ENCODE results near the gene ACADM.

- TF ChIP-seq POU6F1 (CRISPR knock-in tag; IDR thresholded peaks at IDR 0.05; ENCODE audit: borderline replicate concordance, low read depth) (no peak), BACH2 (CRISPR knock-in tag; IDR thresholded peaks at IDR 0.05; ENCODE audit: borderline replicate concordance) (no peak), OSR1 (CRISPR knock-in tag; IDR thresholded peaks at IDR 0.05) (no peak), CSRNP3 (CRISPR knock-in tag; IDR thresholded peaks at IDR 0.05) (no peak), ESRRG (CRISPR knock-in tag; IDR thresholded peaks at IDR 0.05) (no peak), ISL1 (CRISPR knock-in tag; IDR thresholded peaks at IDR 0.05) (no peak), SNAI2 (CRISPR knock-in tag; IDR thresholded peaks at IDR 0.05) (no peak)
Measured at GRCh38 chr1:75789988-75790387, 65.5 kb downstream of the ACADM start.
